Cardiac muscle cell (in vitro differentiated cells and primary cell): ENCODE measurements around the gene DKC1. TPM values are rescaled to one million over a fixed set of nuclear protein-coding genes. Genes with fewer than 3 reads are reported as not detected.

Source experiments
- DNase-seq, 2 donors: peaks; one replicate each; pipeline versions ENCODE4 v3.0.0 to v3.0.0-alpha.2; 2010 to 2017; ENCODE audit warnings: low read depth in 1 of 2, low spot score in 1 of 2
- H3K27ac ChIP-seq: fragments of 200-600 bp; sonication (generic); 2 replicates; pipeline ENCODE4 v1.5.1; 2016
- H3K27me3 ChIP-seq: fragments of 200-600 bp; sonication (generic); 2 replicates; pipeline ENCODE4 v1.6.0; 2016; ENCODE audit warnings: control low read depth
- H3K36me3 ChIP-seq: fragments of 200-600 bp; sonication (generic); 2 replicates; pipeline ENCODE4 v1.5.1; 2016; ENCODE audit warnings: control low read depth
- H3K4me1 ChIP-seq: fragments of 200-600 bp; sonication (generic); 2 replicates; pipeline ENCODE4 v1.8.1; 2017; ENCODE audit warnings: low read depth, mild to moderate bottlenecking, mixed run types
- H3K4me3 ChIP-seq: fragments of 200-600 bp; sonication (generic); 2 replicates; pipeline ENCODE4 v1.5.1; 2016; ENCODE audit warnings: mild to moderate bottlenecking
- H3K9me3 ChIP-seq: fragments of 200-600 bp; sonication (generic); 2 replicates; pipeline ENCODE4 v1.5.1; 2017; ENCODE audit warnings: low read depth, mild to moderate bottlenecking, control low read depth
- CTCF ChIP-seq: IDR thresholded peaks from 2 replicates; pipeline ENCODE4 v1.5.1; 2012; ENCODE audit warnings: low read depth, mild to moderate bottlenecking, low read length
- polyA plus RNA-seq: library from polyadenylated mRNA; unstranded; fragments of >200 nt; fragmentation: Nextera tagmentation; extraction: Ambion mirVana; gene quantifications from 2 replicates; pipeline ENCODE4 v1.2.1, GENCODE V29; 2016
- total RNA-seq: library from RNA; depleted of rRNA; stranded (reverse); fragments of >200 nt; gene quantifications from 2 replicates; pipeline ENCODE4 v1.2.3, GENCODE V29; 2016

DKC1 gene
- total and polyA plus RNA-seq, 2 experiments from 2014 or later: 22.8 to 30.9 TPM

- Histone ChIP-seq H3K27me3 (no peaks in the 10 kb centered on the region), H3K27ac (peak overlapping the region; percentile 67), H3K9me3 (no peaks in the 10 kb centered on the region), H3K4me3 (peak overlapping the region; percentile 26), H3K4me1 (no peaks in the 10 kb centered on the region), H3K36me3 (peaks cover under 1% of the 10 kb centered on the region)
- no peak for TF ChIP-seq CTCF
- no peak for DNase-seq
Measured at GRCh38 chrX:154761977-154762536, 607 bp upstream of the DKC1 start.

- no peak overlapping the region for H3K27ac ChIP-seq
- H3K9me3 ChIP-seq: no peaks in the 10 kb centered on the region
- no peak overlapping the region for H3K4me3 ChIP-seq
- no peak for DNase-seq
- H3K27me3 ChIP-seq: no peaks in the 10 kb centered on the region
- no peak for TF ChIP-seq CTCF
- peaks cover 11% of the 10 kb centered on the region for H3K36me3 ChIP-seq
- H3K4me1 ChIP-seq: no peaks in the 10 kb centered on the region
Measured at GRCh38 chrX:154774622-154775021, 12.0 kb downstream of the DKC1 start.

GRCh38 chrX:154775419-154776349, 13.0 kb downstream of the DKC1 start:
- TF ChIP-seq CTCF: no peak
- Histone ChIP-seq H3K27ac (no peak overlapping the region), H3K9me3 (no peaks in the 10 kb centered on the region), H3K4me3 (no peak overlapping the region), H3K36me3 (peaks cover 9% of the 10 kb centered on the region), H3K4me1 (no peaks in the 10 kb centered on the region), H3K27me3 (no peaks in the 10 kb centered on the region)
- peak; percentile 36 to 53 for DNase-seq

GRCh38 chrX:154776753-154777152, 14.1 kb downstream of the DKC1 start:
- no peak for DNase-seq
- no peaks in the 10 kb centered on the region for H3K9me3 ChIP-seq
- H3K4me1 ChIP-seq: no peaks in the 10 kb centered on the region
- no peak overlapping the region for H3K27ac ChIP-seq
- no peak for TF ChIP-seq CTCF
- H3K27me3 ChIP-seq: no peaks in the 10 kb centered on the region
- no peak overlapping the region for H3K4me3 ChIP-seq
- H3K36me3 ChIP-seq: peaks cover 8% of the 10 kb centered on the region

- Histone ChIP-seq H3K9me3 (no peaks in the 10 kb centered on the region), H3K27me3 (no peaks in the 10 kb centered on the region), H3K4me3 (no peak overlapping the region), H3K4me1 (no peaks in the 10 kb centered on the region), H3K27ac (no peak overlapping the region), H3K36me3 (peaks cover 8% of the 10 kb centered on the region)
- DNase-seq: peak in 1 of 2 donors; percentile 51
- no peak for TF ChIP-seq CTCF
Measured at GRCh38 chrX:154779261-154779660, 16.6 kb downstream of the DKC1 start.
